Lung (tissue), 12 donors: ENCODE data around the gene CRTAP. TPM values are rescaled to one million over a fixed set of nuclear protein-coding genes. Genes with fewer than 3 reads are reported as not detected.
"Not testable (repeated sequence)": the region's sequence is repeated elsewhere in the genome, so short reads cannot be mapped to it uniquely, and the experiment has no call there.

ENCODE experiments used
- ATAC-seq: fragments of 200-7000 bp; cut with Tn5 transposase; one replicate; pipeline ENCODE4 v1.9.1; 2020; ENCODE audit warnings: moderate number of reproducible peaks; ENCODE audit not compliant: insufficient read depth, low FRiP score
- DNase-seq, 3 donors: peaks; one replicate each; pipeline ENCODE4 v3.0.0-alpha.2; 2013 to 2017
- H3K27ac ChIP-seq, 2 donors: one replicate each; pipeline ENCODE4 v1.5.1; 2013; ENCODE audit warnings: mild to moderate bottlenecking in 2 of 2, moderate library complexity in 2 of 2, control low read depth in 1 of 2, inconsistent platforms in 1 of 2, low read depth in 1 of 2, low read length in 1 of 2
- H3K27me3 ChIP-seq, 3 donors: one replicate each; pipeline ENCODE4 v1.5.1; 2013; ENCODE audit warnings: low read length in 2 of 3; ENCODE audit not compliant: control insufficient read depth in 3 of 3, insufficient read depth in 3 of 3
- H3K36me3 ChIP-seq, 4 donors: one replicate each; pipeline ENCODE4 v1.5.1; 2013; ENCODE audit warnings: low read length in 4 of 4, mild to moderate bottlenecking in 1 of 4, moderate library complexity in 1 of 4; ENCODE audit not compliant: control insufficient read depth in 4 of 4, insufficient read depth in 4 of 4
- H3K4me1 ChIP-seq, 5 donors: one replicate each; pipeline ENCODE4 v1.5.1; 2013; ENCODE audit warnings: low read length in 5 of 5, mild to moderate bottlenecking in 2 of 5, moderate library complexity in 1 of 5; ENCODE audit not compliant: control insufficient read depth in 5 of 5, insufficient read depth in 5 of 5
- H3K4me3 ChIP-seq: one replicate; pipeline ENCODE4 v1.5.1; 2013; ENCODE audit warnings: mild to moderate bottlenecking, control low read depth, moderate library complexity
- H3K9ac ChIP-seq, 2 donors: one replicate each; pipeline ENCODE4 v1.5.1; 2013; ENCODE audit warnings: low read length in 2 of 2, control low read depth in 1 of 2; ENCODE audit not compliant: insufficient read depth in 1 of 2
- H3K9me3 ChIP-seq, 4 donors: one replicate each; pipeline ENCODE4 v1.5.1; 2013; ENCODE audit warnings: low read length in 3 of 4, mild to moderate bottlenecking in 1 of 4, moderate library complexity in 1 of 4; ENCODE audit not compliant: control insufficient read depth in 4 of 4, insufficient read depth in 3 of 4
- CTCF ChIP-seq: IDR thresholded peaks from 2 replicates; pipeline ENCODE4 v1.5.1; 2012; ENCODE audit warnings: mild to moderate bottlenecking; ENCODE audit errors: control extremely low read depth, extremely low read depth
- WGBS, 2 donors: extraction: QIAGEN DNeasy Blood & Tissue Kit; methylation state at CpG; one replicate each; pipeline ENCODE4 v1.1.7; 2013; 5-methylcytosine and 5-hydroxymethylcytosine counted together
- polyA plus RNA-seq, 2 donors: library from polyadenylated mRNA; stranded (reverse); fragments of 200-250 nt; gene quantifications; one replicate each; pipeline ENCODE4 v1.2.1, GENCODE V29; 2013
- total RNA-seq, 2 donors: library from RNA; depleted of rRNA in 1 of 2; stranded (reverse); fragments of >200 nt in 1 of 2; gene quantifications; one replicate each; pipeline ENCODE4 v1.2.1, GENCODE V29; 2014 to 2021
- donor health status: control.
- donor health status: control.
- donor health status: Bipolar disorder and iron deficiency.
- donor health status: healthy.
- donor health status: DM: yes; HTN: yes; CAD: no.

The CRTAP gene
- total and polyA plus RNA-seq, 4 donors, result 78.4 to 233 (median 143) TPM

GRCh38 chr3:33075995-33076394 lies 37.8 kb upstream of the CRTAP start:
- Histone ChIP-seq H3K27me3 (no peaks in the 10 kb centered on the region), H3K4me1 (peaks cover 0 to 7% (median 0%) of the 10 kb centered on the region in 5 donors), H3K27ac (no peak overlapping the region), H3K9me3 (no peaks in the 10 kb centered on the region), H3K9ac (no peak overlapping the region), H3K36me3 (peaks cover 2 to 9% (median 5%) of the 10 kb centered on the region in 4 donors), H3K4me3 (no peak overlapping the region)
- 89 to 93% methylated on average over 6 of the region's 6 CpGs for WGBS, 2 donors
- ATAC-seq (no peak), DNase-seq (no peak)
- TF ChIP-seq CTCF, result no peak

GRCh38 chr3:33076952-33077351 lies 36.9 kb upstream of the CRTAP start:
- Histone ChIP-seq H3K9ac (no peak overlapping the region), H3K27me3 (no peaks in the 10 kb centered on the region), H3K4me3 (no peak overlapping the region), H3K27ac (no peak overlapping the region), H3K9me3 (no peaks in the 10 kb centered on the region), H3K4me1 (peaks cover 0 to 7% (median 0%) of the 10 kb centered on the region in 5 donors), H3K36me3 (peaks cover 0 to 7% (median 4%) of the 10 kb centered on the region in 4 donors)
- ATAC-seq (no peak), DNase-seq (no peak)
- 97 to 98% methylated on average over 8 of the region's 8 CpGs for WGBS, 2 donors
- no peak for TF ChIP-seq CTCF

GRCh38 chr3:33077976-33078375 lies 35.8 kb upstream of the CRTAP start:
- no peak for DNase-seq
- no peak for ATAC-seq
- 94 to 96% methylated on average over 2 of the region's 2 CpGs for WGBS, 2 donors

GRCh38 chr3:33079813-33080212 lies 34.0 kb upstream of the CRTAP start:
- not testable (repeated sequence) for H3K4me1 ChIP-seq, H3K9ac ChIP-seq
- 98% methylated on average over 6 of the region's 6 CpGs for WGBS, 2 donors

More at GRCh38 chr3:33077976-33078375, 35.8 kb upstream of the CRTAP start:
- no peak overlapping the region for H3K4me3 ChIP-seq
- H3K4me1 ChIP-seq, result peaks cover 0 to 8% (median 0%) of the 10 kb centered on the region in 5 donors
- H3K27me3 ChIP-seq, result no peaks in the 10 kb centered on the region
- no peaks in the 10 kb centered on the region for H3K9me3 ChIP-seq
- peaks cover 0 to 4% (median 4%) of the 10 kb centered on the region in 4 donors for H3K36me3 ChIP-seq
- H3K27ac ChIP-seq, result no peak overlapping the region
- no peak for TF ChIP-seq CTCF
- no peak overlapping the region for H3K9ac ChIP-seq

More at GRCh38 chr3:33079813-33080212, 34.0 kb upstream of the CRTAP start:
- not testable (repeated sequence) for ATAC-seq, H3K4me3 ChIP-seq, H3K36me3 ChIP-seq, H3K9me3 ChIP-seq, H3K27me3 ChIP-seq, H3K27ac ChIP-seq, DNase-seq
